ENCODE measurements around the gene PAAF1. TPM values are rescaled to one million over a fixed set of nuclear protein-coding genes. Genes with fewer than 3 reads are reported as not detected.

PAAF1 gene, protein sequence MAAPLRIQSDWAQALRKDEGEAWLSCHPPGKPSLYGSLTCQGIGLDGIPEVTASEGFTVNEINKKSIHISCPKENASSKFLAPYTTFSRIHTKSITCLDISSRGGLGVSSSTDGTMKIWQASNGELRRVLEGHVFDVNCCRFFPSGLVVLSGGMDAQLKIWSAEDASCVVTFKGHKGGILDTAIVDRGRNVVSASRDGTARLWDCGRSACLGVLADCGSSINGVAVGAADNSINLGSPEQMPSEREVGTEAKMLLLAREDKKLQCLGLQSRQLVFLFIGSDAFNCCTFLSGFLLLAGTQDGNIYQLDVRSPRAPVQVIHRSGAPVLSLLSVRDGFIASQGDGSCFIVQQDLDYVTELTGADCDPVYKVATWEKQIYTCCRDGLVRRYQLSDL
- total RNA-seq, result 10 to 100 TPM; 14.2 to 38.2 (median 29.1) TPM
- polyA plus RNA-seq, result 10 to 100 TPM; 24.8 to 55.9 (median 25.1) TPM
- long read RNA-seq, donor 1, full-length matches to known transcripts, result 5 of 81 reads
- long read RNA-seq, donor 1, partial matches to known transcripts, result 41 of 81 reads
- long read RNA-seq, donor 1, other reads (novel, unspliced or antisense), result 35 of 81 reads
- long read RNA-seq, donor 2, full-length matches to known transcripts, result 5 of 13 reads
- long read RNA-seq, donor 2, partial matches to known transcripts, result 8 of 13 reads
- long read RNA-seq, donor 2, other reads (novel, unspliced or antisense), result 0 of 13 reads
- long read RNA-seq, donor 3, full-length matches to known transcripts, result 6 of 11 reads
- long read RNA-seq, donor 3, partial matches to known transcripts, result 5 of 11 reads
- long read RNA-seq, donor 3, other reads (novel, unspliced or antisense), result 0 of 11 reads
- long read RNA-seq, donor 4, full-length matches to known transcripts, result 45 of 62 reads
- long read RNA-seq, donor 4, partial matches to known transcripts, result 4 of 62 reads
- long read RNA-seq, donor 4, other reads (novel, unspliced or antisense), result 13 of 62 reads
- long read RNA-seq, donor 5, full-length matches to known transcripts, result 76 of 88 reads
- long read RNA-seq, donor 5, partial matches to known transcripts, result 3 of 88 reads
- long read RNA-seq, donor 5, other reads (novel, unspliced or antisense), result 9 of 88 reads
- long read RNA-seq, donor 6, full-length matches to known transcripts, result 17 of 33 reads
- long read RNA-seq, donor 6, partial matches to known transcripts, result 5 of 33 reads
- long read RNA-seq, donor 6, other reads (novel, unspliced or antisense), result 11 of 33 reads
- long read RNA-seq, donor 7, full-length matches to known transcripts, result 3 of 9 reads
- long read RNA-seq, donor 7, partial matches to known transcripts, result 6 of 9 reads
- long read RNA-seq, donor 7, other reads (novel, unspliced or antisense), result 0 of 9 reads
- long read RNA-seq, donor 8, full-length matches to known transcripts, result 9 of 30 reads
- long read RNA-seq, donor 8, partial matches to known transcripts, result 21 of 30 reads
- long read RNA-seq, donor 8, other reads (novel, unspliced or antisense), result 0 of 30 reads
- long read RNA-seq, donor 9, full-length matches to known transcripts, result 2 of 2 reads
- long read RNA-seq, donor 9, partial matches to known transcripts, result 0 of 2 reads
- long read RNA-seq, donor 9, other reads (novel, unspliced or antisense), result 0 of 2 reads
- long read RNA-seq, donor 10, full-length matches to known transcripts, result 5 of 10 reads
- long read RNA-seq, donor 10, partial matches to known transcripts, result 5 of 10 reads
- long read RNA-seq, donor 10, other reads (novel, unspliced or antisense), result 0 of 10 reads

DNA sequence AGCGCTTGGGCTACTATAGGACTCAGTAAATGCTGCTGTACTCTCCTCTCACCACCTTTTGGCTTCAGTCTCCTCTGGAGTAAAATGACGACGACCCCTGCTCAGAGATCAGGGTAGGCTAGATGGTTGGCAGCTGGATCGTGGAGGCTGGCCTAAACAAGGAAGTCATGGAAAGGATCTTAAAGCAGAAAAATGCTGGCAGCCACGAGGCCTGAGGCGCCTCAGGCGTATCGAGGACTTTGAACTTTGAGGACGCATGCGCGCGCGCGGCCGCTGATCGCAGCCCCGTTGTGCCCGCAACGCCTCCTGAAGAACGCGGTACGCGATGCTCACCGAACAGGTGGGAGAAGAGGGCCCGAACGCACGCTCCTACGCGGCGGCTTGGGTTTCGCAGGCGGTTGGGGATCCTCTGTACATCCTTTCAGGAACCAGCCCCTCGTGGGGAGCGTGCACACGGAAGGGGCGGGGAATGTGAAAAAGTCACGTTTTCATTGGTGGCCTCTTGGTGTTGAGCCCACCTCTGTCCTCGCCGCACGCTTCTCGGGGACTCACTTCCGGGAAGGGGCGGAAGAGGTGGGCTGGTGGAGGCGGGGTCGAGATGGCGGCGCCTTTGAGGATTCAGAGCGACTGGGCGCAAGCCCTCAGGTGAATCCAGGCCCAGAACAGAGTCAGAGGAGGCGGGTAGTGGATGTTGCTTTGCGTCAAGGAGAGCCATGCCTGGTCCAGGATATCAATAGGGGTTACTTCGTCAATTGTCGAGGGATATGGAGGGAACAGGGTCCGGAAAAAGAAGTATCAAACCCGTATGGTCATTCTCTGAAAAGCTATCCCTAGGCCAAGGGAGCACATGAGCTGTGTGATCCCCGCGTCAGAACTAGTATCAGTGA is at the start of gene PAAF1, which contains the start of gene COA4:
Gene PAAF1 (plus strand): TSS at position 576 of the 887 bp plus-strand sequence. CDS start 23 bp downstream, at position 599.
Gene COA4 (minus strand): TSS at position 423 of the 887 bp plus-strand sequence. CDS start 3,468 bp downstream, outside the sequence.
- H3K4me1 ChIP-seq (replicated peaks in 1 of 2), result peaks cover 14 to 29% of the 10 kb centered on the region in 2 donors
- H3K27me3 ChIP-seq, result no peaks in the 10 kb centered on the region
- TF ChIP-seq POLR2A (IDR thresholded peaks at IDR 0.05), result peak in 1 of 2 donors; percentile 79
- TF ChIP-seq, protein P1, sequence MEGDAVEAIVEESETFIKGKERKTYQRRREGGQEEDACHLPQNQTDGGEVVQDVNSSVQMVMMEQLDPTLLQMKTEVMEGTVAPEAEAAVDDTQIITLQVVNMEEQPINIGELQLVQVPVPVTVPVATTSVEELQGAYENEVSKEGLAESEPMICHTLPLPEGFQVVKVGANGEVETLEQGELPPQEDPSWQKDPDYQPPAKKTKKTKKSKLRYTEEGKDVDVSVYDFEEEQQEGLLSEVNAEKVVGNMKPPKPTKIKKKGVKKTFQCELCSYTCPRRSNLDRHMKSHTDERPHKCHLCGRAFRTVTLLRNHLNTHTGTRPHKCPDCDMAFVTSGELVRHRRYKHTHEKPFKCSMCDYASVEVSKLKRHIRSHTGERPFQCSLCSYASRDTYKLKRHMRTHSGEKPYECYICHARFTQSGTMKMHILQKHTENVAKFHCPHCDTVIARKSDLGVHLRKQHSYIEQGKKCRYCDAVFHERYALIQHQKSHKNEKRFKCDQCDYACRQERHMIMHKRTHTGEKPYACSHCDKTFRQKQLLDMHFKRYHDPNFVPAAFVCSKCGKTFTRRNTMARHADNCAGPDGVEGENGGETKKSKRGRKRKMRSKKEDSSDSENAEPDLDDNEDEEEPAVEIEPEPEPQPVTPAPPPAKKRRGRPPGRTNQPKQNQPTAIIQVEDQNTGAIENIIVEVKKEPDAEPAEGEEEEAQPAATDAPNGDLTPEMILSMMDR (IDR thresholded peaks at IDR 0.05), result no peak
- WGBS, 4 donors, result 0% methylated on average over 41 to 57 of the region's 57 CpGs
- H3K36me3 ChIP-seq (replicated peaks in 1 of 2), result peaks cover 0 to 18% of the 10 kb centered on the region in 2 donors
- intact Hi-C loops (cut with DNase I), result no loop called here
- peak; percentile 93 to 96 (median 95) for DNase-seq
- H3K27ac ChIP-seq, result peak within 1 kb of the TSS; percentile 64 to 89 (median 87)
- no peaks in the 10 kb centered on the region for H3K9me3 ChIP-seq (replicated peaks in 1 of 3)
- H3K4me3 ChIP-seq, result peak within 1 kb of the TSS; percentile 66 to 91 (median 68)

DNA sequence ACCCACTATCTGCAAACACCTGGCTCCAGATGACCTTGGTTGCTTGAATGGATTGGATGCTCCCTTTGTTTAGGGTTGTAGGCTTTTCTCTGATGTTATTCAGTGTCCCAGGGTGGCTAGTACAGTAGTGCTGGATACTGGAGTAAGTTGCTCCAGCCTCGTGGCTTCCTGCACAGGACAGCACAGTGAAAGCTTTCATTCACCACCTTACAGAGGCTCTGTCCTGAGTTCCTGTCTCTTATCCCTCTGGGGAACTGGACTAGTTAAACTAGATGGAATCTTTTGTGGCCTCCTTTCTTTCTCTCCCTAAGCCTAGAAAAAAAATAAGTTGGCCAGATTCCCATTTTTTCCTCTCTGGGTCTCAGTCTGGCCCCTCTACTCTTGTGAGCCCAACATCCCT is 46.5 kb upstream of the PAAF1 start:
- intact Hi-C loops (cut with DNase I), result no loop called here
- Histone ChIP-seq H3K4me3 (no peak overlapping the region), H3K4me1 (replicated peaks in 1 of 2) (no peaks in the 10 kb centered on the region), H3K27me3 (no peaks in the 10 kb centered on the region), H3K36me3 (replicated peaks in 1 of 2) (peaks cover 0 to 10% of the 10 kb centered on the region in 2 donors), H3K27ac (no peak overlapping the region), H3K9me3 (replicated peaks in 1 of 3) (no peaks in the 10 kb centered on the region)
- 79 to 92% (median 89%) methylated on average over 1 of the region's 1 CpG for WGBS, 4 donors
- TF ChIP-seq, protein P1 (IDR thresholded peaks at IDR 0.05), result no peak
- TF ChIP-seq POLR2A (IDR thresholded peaks at IDR 0.05), result no peak
- DNase-seq, result no peak

DNA sequence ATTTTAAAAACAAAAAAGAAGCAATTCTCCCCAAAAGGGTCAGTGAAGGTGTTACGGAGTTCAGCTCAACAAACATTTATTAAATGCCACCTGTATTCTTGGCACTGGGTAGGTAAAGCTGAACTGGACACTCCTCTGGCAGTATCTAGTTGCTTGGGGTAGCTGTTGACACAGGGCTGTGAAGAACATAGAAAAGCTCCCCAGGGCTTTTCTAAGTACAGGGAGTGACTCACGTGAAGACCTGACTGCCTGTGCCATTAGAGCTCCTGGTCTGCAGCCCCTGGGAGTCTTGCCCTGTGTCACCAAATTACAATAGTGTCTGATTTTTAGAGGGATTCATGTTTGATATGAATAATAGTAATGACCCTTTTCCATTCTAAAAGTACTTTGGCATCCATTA is 43.7 kb upstream of the PAAF1 start:
- 78 to 89% (median 88%) methylated on average over 2 of the region's 2 CpGs for WGBS, 4 donors
- Histone ChIP-seq H3K36me3 (replicated peaks in 1 of 2) (peaks cover 0 to 6% of the 10 kb centered on the region in 2 donors), H3K9me3 (replicated peaks in 1 of 3) (no peaks in the 10 kb centered on the region), H3K4me1 (replicated peaks in 1 of 2) (no peaks in the 10 kb centered on the region), H3K27ac (no peak overlapping the region), H3K27me3 (no peaks in the 10 kb centered on the region), H3K4me3 (no peak overlapping the region)
- intact Hi-C loops (cut with DNase I), result no loop called here
- no peak for TF ChIP-seq POLR2A (IDR thresholded peaks at IDR 0.05)
- TF ChIP-seq, protein P1 (IDR thresholded peaks at IDR 0.05), result no peak
- no peak for DNase-seq
